Measurements from ENCODE around the gene THADA.

Gene THADA

DNA sequence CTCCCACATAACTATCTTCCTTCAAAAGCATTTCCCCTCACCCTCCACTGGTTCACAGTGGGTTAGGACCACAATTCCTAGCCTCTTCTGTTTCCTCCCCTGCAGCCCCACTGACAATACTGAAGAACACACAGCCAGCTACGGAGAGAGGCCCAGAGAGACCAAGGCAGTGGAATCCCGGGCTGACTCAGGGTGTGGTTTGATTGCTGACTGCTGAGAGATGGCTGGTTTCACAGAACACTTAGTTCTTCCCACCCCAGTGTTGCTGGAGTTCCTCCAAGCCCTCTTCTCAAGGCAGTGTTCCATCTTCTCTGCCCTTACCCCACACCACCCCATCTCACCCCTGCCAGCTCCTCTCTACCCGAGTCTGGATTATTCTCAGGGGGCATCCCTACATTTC is 326.1 kb downstream of the THADA start (continued):
- TF ChIP-seq, protein P1, sequence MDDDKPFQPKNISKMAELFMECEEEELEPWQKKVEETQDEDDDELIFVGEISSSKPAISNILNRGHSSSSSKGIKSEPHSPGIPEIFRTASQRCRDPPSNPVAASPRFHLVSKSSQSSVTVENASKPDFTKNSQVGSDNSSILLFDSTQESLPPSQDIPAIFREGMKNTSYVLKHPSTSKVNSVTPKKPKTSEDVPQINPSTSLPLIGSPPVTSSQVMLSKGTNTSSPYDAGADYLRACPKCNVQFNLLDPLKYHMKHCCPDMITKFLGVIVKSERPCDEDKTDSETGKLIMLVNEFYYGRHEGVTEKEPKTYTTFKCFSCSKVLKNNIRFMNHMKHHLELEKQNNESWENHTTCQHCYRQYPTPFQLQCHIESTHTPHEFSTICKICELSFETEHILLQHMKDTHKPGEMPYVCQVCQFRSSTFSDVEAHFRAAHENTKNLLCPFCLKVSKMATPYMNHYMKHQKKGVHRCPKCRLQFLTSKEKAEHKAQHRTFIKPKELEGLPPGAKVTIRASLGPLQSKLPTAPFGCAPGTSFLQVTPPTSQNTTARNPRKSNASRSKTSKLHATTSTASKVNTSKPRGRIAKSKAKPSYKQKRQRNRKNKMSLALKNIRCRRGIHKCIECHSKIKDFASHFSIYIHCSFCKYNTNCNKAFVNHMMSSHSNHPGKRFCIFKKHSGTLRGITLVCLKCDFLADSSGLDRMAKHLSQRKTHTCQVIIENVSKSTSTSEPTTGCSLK (tag by site-specific recombination; IDR thresholded peaks at IDR 0.05) = no peak
- no peak for TF ChIP-seq ZNF629 (tag by site-specific recombination; IDR thresholded peaks at IDR 0.05)
- TF ChIP-seq ZFHX2 (tag by site-specific recombination; conservative IDR thresholded peaks at IDR 0.05) = no peak
- no peak for TF ChIP-seq ZNF76 (tag by site-specific recombination; IDR thresholded peaks at IDR 0.05; ENCODE audit: borderline replicate concordance, low read depth)
- no peak for TF ChIP-seq ZNF202 (tag by site-specific recombination; IDR thresholded peaks at IDR 0.05; ENCODE audit: borderline replicate concordance)

DNA sequence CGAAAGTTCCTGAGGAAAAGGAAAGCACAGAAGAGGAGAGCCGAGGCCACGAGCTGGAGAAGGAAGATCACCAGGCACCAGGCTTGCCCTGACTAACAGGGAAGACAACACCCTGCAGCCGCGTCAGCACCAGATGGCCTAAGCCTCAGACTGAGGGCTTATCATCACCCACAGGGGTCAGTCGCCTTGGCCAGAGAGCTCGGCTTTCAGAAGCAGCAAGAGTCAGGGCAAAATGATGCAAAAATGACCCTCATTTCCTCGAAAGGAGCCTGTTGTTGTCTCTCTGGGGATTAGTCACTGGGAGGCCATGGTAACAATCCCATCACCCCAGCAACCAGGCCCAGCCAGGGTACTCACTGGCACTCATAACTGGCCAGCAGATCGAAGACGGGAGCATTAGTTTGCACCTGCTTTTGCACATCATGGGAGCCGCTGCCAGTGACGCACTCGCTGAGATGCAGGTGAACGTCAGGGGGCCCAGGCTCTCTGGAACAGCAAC is 326.7 kb downstream of the THADA start:
- H3K4me3 ChIP-seq (ENCODE audit: low read depth, low read length) = no peak overlapping the region
- CTCF ChIA-PET = no interaction called here
- no peak for TF ChIP-seq ZNF521 (tag by site-specific recombination; IDR thresholded peaks at IDR 0.05)
- no peak for TF ChIP-seq ZNF133 (tag by site-specific recombination; IDR thresholded peaks at IDR 0.05)
- TF ChIP-seq GFI1B (tag by site-specific recombination; IDR thresholded peaks at IDR 0.05) = no peak
- no peak for TF ChIP-seq ZXDB (tag by site-specific recombination; IDR thresholded peaks at IDR 0.05)
- no peak for TF ChIP-seq ZNF670 (tag by site-specific recombination; IDR thresholded peaks at IDR 0.05; ENCODE audit: low read depth)
- TF ChIP-seq ZNF148 (tag by site-specific recombination; IDR thresholded peaks at IDR 0.05; ENCODE audit: borderline replicate concordance) = no peak
- TF ChIP-seq ZNF580 (tag by site-specific recombination; IDR thresholded peaks at IDR 0.05) = no peak
- TF ChIP-seq ELK4 (IDR thresholded peaks at IDR 0.05; ENCODE audit: borderline replicate concordance, low read depth, low read length) = no peak
- TF ChIP-seq ZNF645 (tag by site-specific recombination; IDR thresholded peaks at IDR 0.05) = no peak
- no peak for TF ChIP-seq GLIS2 (tag by site-specific recombination; IDR thresholded peaks at IDR 0.05)
- TF ChIP-seq, protein P2, sequence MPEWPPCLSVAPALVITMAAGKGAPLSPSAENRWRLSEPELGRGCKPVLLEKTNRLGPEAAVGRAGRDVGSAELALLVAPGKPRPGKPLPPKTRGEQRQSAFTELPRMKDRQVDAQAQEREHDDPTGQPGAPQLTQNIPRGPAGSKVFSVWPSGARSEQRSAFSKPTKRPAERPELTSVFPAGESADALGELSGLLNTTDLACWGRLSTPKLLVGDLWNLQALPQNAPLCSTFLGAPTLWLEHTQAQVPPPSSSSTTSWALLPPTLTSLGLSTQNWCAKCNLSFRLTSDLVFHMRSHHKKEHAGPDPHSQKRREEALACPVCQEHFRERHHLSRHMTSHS (tag by site-specific recombination; IDR thresholded peaks at IDR 0.05) = no peak
- TF ChIP-seq OVOL3 (tag by site-specific recombination; IDR thresholded peaks at IDR 0.05) = no peak
- TF ChIP-seq ZNF223 (tag by site-specific recombination; IDR thresholded peaks at IDR 0.05) = no peak
- TF ChIP-seq ZNF404 (tag by site-specific recombination; IDR thresholded peaks at IDR 0.05) = no peak
- no peak for TF ChIP-seq ZNF157 (tag by site-specific recombination; IDR thresholded peaks at IDR 0.05)
- TF ChIP-seq SCRT2 (tag by site-specific recombination; IDR thresholded peaks at IDR 0.05) = no peak
- POLR2A ChIA-PET = no interaction called here
- H3K4me1 ChIP-seq (ENCODE audit: control insufficient read depth, insufficient read depth, low read length) = no peaks in the 10 kb centered on the region
- H3K9me3 ChIP-seq (ENCODE audit: control insufficient read depth, insufficient read depth, low read depth, low read length) = no peaks in the 10 kb centered on the region
- H3K36me3 ChIP-seq (ENCODE audit: control insufficient read depth in 2 of 2, insufficient read depth in 1 of 2, low read length in 2 of 2) = no peaks in the 10 kb centered on the region; a peak in 1 of 3 replicates
- no peak overlapping the region for H3K27ac ChIP-seq (ENCODE audit: extremely low read depth, low read depth, low read length)

Measured in HEK293 (cell line).